Measurements from ENCODE around the gene TAF8. TPM values are rescaled to one million over a fixed set of nuclear protein-coding genes. Genes with fewer than 3 reads are reported as not detected.

TAF8 gene
- total RNA-seq, 1 experiment from 2014 or later: 38.4 TPM

DNA sequence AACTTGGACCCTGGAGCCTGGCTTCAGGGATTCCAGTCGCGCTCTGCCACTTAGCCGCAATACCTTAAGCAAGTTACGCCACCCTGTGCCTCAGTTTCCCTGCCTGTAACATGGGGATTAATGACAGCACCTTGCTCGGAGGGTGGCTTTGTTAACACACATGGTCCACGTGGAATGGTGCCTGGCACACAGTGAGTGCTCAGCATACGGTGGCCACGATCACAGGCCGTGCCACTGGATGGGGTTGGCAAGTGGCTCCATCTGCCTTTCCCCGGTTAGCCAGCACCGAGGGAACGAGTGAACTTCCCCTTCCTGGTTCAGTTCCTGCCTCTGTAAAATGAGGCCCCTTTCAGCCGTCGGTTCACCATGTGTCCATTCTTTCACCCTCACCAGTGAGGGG is 74.9 kb downstream of the TAF8 start:
- BruUV-seq (replicated peaks): no TSS peak
- CTCF ChIA-PET: no interaction called here
- H3K27ac ChIP-seq: no peak overlapping the region; the same call in 1 of the 2 replicates

DNA sequence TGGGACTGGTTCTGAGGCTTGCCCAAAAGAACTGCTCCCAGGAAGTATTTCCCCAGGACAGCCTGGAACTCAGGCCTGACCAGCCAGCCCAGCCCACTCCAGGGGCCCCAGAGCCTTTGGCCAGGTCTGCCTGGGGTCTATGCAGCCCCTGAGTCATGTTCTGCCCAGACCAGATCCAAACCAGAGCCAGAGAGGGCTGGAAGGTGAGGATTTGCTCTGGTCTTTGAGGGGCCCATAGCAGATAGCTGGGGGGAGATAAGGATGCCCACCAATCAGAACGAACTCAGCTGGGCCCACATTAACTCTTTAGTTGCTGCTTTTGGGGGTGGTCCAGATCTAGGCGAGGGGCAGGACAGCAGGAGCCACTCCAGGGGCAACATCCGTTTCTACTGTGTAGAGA is 75.3 kb downstream of the TAF8 start:
- Histone ChIP-seq H3K79me2 (ENCODE audit: low read depth) (peaks cover 20% of the 10 kb centered on the region), H3K36me3 (ENCODE audit: low read depth) (peaks cover 34% of the 10 kb centered on the region), H3K27me3 (ENCODE audit: insufficient read depth, low read depth) (no peaks in the 10 kb centered on the region), H2AFZ (no peak overlapping the region), H3K4me3 (no peak overlapping the region), H3K4me2 (no peak overlapping the region), H3K4me1 (replicated peaks; ENCODE audit: insufficient read depth) (peaks cover 44% of the 10 kb centered on the region), H3K9me3 (ENCODE audit: insufficient read depth, low read depth) (no peaks in the 10 kb centered on the region), H4K20me1 (ENCODE audit: insufficient read depth) (0 out of 2 replicates have a peak, but pooled peaks cover 5% of the 10 kb centered on the region), H3K27ac (no peak overlapping the region; the same call in 1 of the 2 replicates), H3F3A (ENCODE audit: insufficient read depth, low read depth) (peaks cover 46% of the 10 kb centered on the region), H3K9me2 (ENCODE audit: insufficient read depth) (no peaks in the 10 kb centered on the region)
- no peak for TF ChIP-seq EZH2 (IDR thresholded peaks at IDR 0.05; ENCODE audit: low read depth)
- TF ChIP-seq, protein P1, sequence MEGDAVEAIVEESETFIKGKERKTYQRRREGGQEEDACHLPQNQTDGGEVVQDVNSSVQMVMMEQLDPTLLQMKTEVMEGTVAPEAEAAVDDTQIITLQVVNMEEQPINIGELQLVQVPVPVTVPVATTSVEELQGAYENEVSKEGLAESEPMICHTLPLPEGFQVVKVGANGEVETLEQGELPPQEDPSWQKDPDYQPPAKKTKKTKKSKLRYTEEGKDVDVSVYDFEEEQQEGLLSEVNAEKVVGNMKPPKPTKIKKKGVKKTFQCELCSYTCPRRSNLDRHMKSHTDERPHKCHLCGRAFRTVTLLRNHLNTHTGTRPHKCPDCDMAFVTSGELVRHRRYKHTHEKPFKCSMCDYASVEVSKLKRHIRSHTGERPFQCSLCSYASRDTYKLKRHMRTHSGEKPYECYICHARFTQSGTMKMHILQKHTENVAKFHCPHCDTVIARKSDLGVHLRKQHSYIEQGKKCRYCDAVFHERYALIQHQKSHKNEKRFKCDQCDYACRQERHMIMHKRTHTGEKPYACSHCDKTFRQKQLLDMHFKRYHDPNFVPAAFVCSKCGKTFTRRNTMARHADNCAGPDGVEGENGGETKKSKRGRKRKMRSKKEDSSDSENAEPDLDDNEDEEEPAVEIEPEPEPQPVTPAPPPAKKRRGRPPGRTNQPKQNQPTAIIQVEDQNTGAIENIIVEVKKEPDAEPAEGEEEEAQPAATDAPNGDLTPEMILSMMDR (conservative IDR thresholded peaks at IDR 0.05): no peak
- ChIA-PET CTCF (no interaction called here), POLR2A (ENCODE audit: unreplicated experiment) (interaction anchor here (0.6 kb wide), 1 partner anchor 13 kb away, joined by 5 read pairs; no protein-coding TSS in a partner anchor)
- no peak for DNase-seq
- intact Hi-C loops (cut with micrococcal nuclease; ENCODE audit: unreplicated experiment): no loop called here
- no TSS peak for BruUV-seq (replicated peaks)

More for the DNA sequence above, 74.9 kb downstream of the TAF8 start:
- intact Hi-C loops (cut with micrococcal nuclease; ENCODE audit: unreplicated experiment): no loop called here
- Histone ChIP-seq H3K27me3 (ENCODE audit: insufficient read depth, low read depth) (no peaks in the 10 kb centered on the region), H3K4me1 (replicated peaks; ENCODE audit: insufficient read depth) (peaks cover 48% of the 10 kb centered on the region), H3K4me3 (no peak overlapping the region), H4K20me1 (ENCODE audit: insufficient read depth) (0 out of 2 replicates have a peak, but pooled peaks cover 5% of the 10 kb centered on the region), H3K9me3 (ENCODE audit: insufficient read depth, low read depth) (no peaks in the 10 kb centered on the region), H3K9me2 (ENCODE audit: insufficient read depth) (no peaks in the 10 kb centered on the region), H3F3A (ENCODE audit: insufficient read depth, low read depth) (peaks cover 50% of the 10 kb centered on the region), H2AFZ (no peak overlapping the region), H3K4me2 (no peak overlapping the region), H3K36me3 (ENCODE audit: low read depth) (peaks cover 34% of the 10 kb centered on the region), H3K79me2 (ENCODE audit: low read depth) (peaks cover 20% of the 10 kb centered on the region)
- TF ChIP-seq, protein P1 (conservative IDR thresholded peaks at IDR 0.05): no peak
- TF ChIP-seq EZH2 (IDR thresholded peaks at IDR 0.05; ENCODE audit: low read depth): no peak
- no peak for DNase-seq
- POLR2A ChIA-PET (ENCODE audit: unreplicated experiment): interaction anchor here (0.6 kb wide), 2 partner anchors 12 to 13 kb away, joined by 4 to 5 read pairs; no protein-coding TSS in a partner anchor

GRCh38 chr6:42128460-42129359 is 78.4 kb downstream of the TAF8 start:
- H3K4me2 ChIP-seq: no peak overlapping the region
- H3K9me2 ChIP-seq (ENCODE audit: insufficient read depth): no peaks in the 10 kb centered on the region
- intact Hi-C loops (cut with micrococcal nuclease; ENCODE audit: unreplicated experiment): no loop called here
- ChIA-PET POLR2A (ENCODE audit: unreplicated experiment) (no interaction called here), CTCF (no interaction called here)
- H3K4me3 ChIP-seq: no peak overlapping the region
- TF ChIP-seq, protein P1 (conservative IDR thresholded peaks at IDR 0.05): no peak
- TF ChIP-seq EZH2 (IDR thresholded peaks at IDR 0.05; ENCODE audit: low read depth): no peak
- no TSS peak for BruUV-seq (replicated peaks)
- H3K27ac ChIP-seq: no peak overlapping the region
- peaks cover 27% of the 10 kb centered on the region; the same call in 1 of the 2 replicates for H3F3A ChIP-seq (ENCODE audit: insufficient read depth, low read depth)
- no peaks in the 10 kb centered on the region for H3K27me3 ChIP-seq (ENCODE audit: insufficient read depth, low read depth)
- DNase-seq: no peak
- H3K4me1 ChIP-seq (replicated peaks; ENCODE audit: insufficient read depth): peaks cover 35% of the 10 kb centered on the region
- H3K9me3 ChIP-seq (ENCODE audit: insufficient read depth, low read depth): no peaks in the 10 kb centered on the region
- peaks cover 36% of the 10 kb centered on the region for H3K36me3 ChIP-seq (ENCODE audit: low read depth)
- H2AFZ ChIP-seq: no peak overlapping the region
- H4K20me1 ChIP-seq (ENCODE audit: insufficient read depth): 0 out of 2 replicates have a peak, but pooled peaks cover 5% of the 10 kb centered on the region
- peaks cover 41% of the 10 kb centered on the region for H3K79me2 ChIP-seq (ENCODE audit: low read depth)

Data from PC-9 (cell line).